HFF-Myc (cell line): Measurements from ENCODE around the gene ATR.
"Not testable (repeated sequence)": the region's sequence is repeated elsewhere in the genome, so short reads cannot be mapped to it uniquely, and the experiment has no call there.

Experiments
- DNase-seq: peaks from one replicate; pipeline ENCODE4 v3.0.0-alpha.2; 2011; ENCODE audit warnings: low read depth; ENCODE audit errors: extremely low read depth
- H3K4me3 ChIP-seq: replicated peaks from 2 replicates; pipeline ENCODE4 v1.5.1; 2011; ENCODE audit warnings: low read depth, mild to moderate bottlenecking, control low read depth, low read length
- TF ChIP-seq, protein P1 (sequence below): IDR thresholded peaks from 2 replicates; pipeline ENCODE4 v1.5.1; 2012; ENCODE audit warnings: mild to moderate bottlenecking, low read depth, low read length, control low read depth; ENCODE audit errors: missing control alignments

The ATR gene

GRCh38 chr3:142595581-142595950 lies 17.0 kb upstream of the ATR start:
- DNase-seq, result peak; percentile 56
- H3K4me3 ChIP-seq, result peak overlapping the region; percentile 60
- TF ChIP-seq, protein P1, sequence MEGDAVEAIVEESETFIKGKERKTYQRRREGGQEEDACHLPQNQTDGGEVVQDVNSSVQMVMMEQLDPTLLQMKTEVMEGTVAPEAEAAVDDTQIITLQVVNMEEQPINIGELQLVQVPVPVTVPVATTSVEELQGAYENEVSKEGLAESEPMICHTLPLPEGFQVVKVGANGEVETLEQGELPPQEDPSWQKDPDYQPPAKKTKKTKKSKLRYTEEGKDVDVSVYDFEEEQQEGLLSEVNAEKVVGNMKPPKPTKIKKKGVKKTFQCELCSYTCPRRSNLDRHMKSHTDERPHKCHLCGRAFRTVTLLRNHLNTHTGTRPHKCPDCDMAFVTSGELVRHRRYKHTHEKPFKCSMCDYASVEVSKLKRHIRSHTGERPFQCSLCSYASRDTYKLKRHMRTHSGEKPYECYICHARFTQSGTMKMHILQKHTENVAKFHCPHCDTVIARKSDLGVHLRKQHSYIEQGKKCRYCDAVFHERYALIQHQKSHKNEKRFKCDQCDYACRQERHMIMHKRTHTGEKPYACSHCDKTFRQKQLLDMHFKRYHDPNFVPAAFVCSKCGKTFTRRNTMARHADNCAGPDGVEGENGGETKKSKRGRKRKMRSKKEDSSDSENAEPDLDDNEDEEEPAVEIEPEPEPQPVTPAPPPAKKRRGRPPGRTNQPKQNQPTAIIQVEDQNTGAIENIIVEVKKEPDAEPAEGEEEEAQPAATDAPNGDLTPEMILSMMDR, result no peak

DNA sequence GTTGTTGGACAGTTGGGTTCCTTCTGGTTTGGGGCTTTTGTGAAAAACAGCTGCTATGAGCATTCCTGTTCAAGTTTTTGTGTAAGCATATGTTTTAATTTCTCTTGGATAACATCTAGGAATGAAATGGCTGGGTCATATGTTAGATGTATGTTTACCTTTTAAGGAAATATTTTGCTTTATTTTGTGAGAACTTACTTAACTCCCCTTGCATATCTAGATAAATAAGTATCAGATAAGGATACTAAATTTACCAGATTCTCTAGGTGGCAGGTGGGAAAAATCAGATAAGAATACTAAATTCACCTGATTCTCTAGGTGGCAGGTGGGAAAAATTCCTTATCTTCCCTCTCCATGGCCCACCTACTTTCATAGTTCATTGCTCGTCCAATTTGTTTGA lies 16.6 kb upstream of the ATR start:
- no peak overlapping the region; the same call in 1 of the 2 replicates for H3K4me3 ChIP-seq
- TF ChIP-seq, protein P1, result no peak
- DNase-seq, result no peak

DNA sequence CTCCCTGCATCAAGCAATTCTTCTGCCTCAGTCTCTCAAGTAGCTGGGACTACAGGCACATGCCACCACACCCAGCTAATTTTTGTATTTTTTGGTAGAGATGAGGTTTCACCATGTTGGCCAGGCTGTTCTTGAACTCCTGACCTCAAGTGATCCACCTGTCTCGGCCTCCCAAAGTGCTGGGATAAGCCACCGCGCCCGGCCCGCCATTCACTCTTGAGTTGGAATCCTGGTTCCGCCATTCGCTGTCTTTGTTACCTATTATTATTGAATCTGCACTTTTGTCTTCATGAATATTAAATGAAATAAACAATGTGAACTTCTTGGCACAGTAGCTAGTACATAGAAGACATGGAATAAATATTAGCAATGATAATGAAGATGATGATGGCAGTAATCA lies 13.7 kb upstream of the ATR start:
- not testable (repeated sequence) for DNase-seq, H3K4me3 ChIP-seq

GRCh38 chr3:142588703-142589102 lies 10.2 kb upstream of the ATR start:
- DNase-seq, result no peak
- TF ChIP-seq, protein P1, result no peak
- H3K4me3 ChIP-seq, result no peak overlapping the region

GRCh38 chr3:142586803-142587406 lies 8.4 kb upstream of the ATR start:
- DNase-seq, result peak; percentile 78
- TF ChIP-seq, protein P1, result peak; percentile 44
- H3K4me3 ChIP-seq, result no peak overlapping the region

DNA sequence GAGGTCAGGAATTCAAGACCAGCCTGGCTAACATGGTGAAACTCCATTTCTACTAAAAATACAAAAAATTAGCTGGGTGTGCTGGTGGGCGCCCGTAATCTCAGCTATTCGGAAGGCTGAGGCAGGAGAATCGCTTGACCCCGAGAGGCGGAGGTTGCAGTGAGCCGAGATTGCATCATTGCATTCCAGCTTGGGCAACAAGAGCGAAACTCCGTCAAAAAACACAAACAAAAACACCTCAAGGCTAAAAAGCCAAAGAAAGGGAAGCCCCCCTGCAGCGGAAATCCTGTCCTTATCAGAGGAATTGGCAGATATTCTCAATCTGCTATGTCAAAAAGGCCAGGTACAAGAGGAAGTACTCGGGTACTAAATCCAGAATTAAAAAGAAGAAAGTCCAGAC lies 2.5 kb upstream of the ATR start:
- not testable (repeated sequence) for H3K4me3 ChIP-seq, DNase-seq

- TF ChIP-seq, protein P1, result no peak
- no peak overlapping the region for H3K4me3 ChIP-seq
- no peak for DNase-seq
Observed at GRCh38 chr3:142580061-142580423, 1.5 kb upstream of the ATR start.

GRCh38 chr3:142577696-142578328 lies 721 bp downstream of the ATR start:
- H3K4me3 ChIP-seq, result peak overlapping the region; percentile 62
- TF ChIP-seq, protein P1, result no peak
- no peak for DNase-seq
